ENCODE data around the gene TEX9.
"Not testable (repeated sequence)": the region's sequence is repeated elsewhere in the genome, so short reads cannot be mapped to it uniquely, and the experiment has no call there.

The TEX9 gene

DNA sequence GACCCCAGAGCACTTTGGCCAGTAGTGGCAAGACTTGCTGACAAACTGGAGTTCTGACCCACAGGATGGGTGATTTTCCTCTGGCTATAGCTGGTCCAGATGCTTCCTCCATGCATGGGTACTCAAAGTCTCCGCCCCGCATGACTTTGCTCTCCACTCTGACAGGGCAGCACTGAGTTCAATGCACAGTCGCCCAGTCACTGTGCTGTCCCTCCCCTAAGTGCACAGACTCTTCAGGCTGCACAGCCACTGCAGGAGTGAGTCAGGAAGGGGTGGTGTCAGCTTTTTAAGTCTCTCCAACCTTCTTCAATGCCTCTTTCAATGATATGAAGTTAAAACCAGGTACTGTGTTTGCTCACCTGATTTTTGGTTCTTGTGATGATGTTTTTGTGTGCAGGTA, 17.8 kb downstream of the TEX9 start:
- Histone ChIP-seq H3K79me1 (ENCODE audit: low read length) (no peaks in the 10 kb centered on the region), H3K18ac (ENCODE audit: low read length) (no peak overlapping the region), H4K8ac (ENCODE audit: low read depth, low read length) (no peak overlapping the region), H3K9ac (ENCODE audit: low read length) (no peak overlapping the region), H2BK15ac (replicated peaks; ENCODE audit: low read depth) (no peak overlapping the region), H2BK120ac (ENCODE audit: low read depth, low read length) (no peak overlapping the region), H3K4me2 (ENCODE audit: low read length) (no peak overlapping the region), H3K23ac (ENCODE audit: low read length) (no peak overlapping the region), H4K5ac (ENCODE audit: low read length) (no peak overlapping the region), H2BK5ac (ENCODE audit: low read length) (no peak overlapping the region), H3K27me3 (ENCODE audit: insufficient read depth, low read length, poor library complexity) (no peaks in the 10 kb centered on the region), H3K79me2 (ENCODE audit: control insufficient read depth, insufficient read depth, low read length) (no peaks in the 10 kb centered on the region), H3K36me3 (ENCODE audit: control insufficient read depth, insufficient read depth, low read length) (no peaks in the 10 kb centered on the region), H3K4me3 (ENCODE audit: low read length) (no peak overlapping the region), H3K56ac (ENCODE audit: low read length) (peak overlapping the region; percentile 6), H2AK5ac (ENCODE audit: low read length) (no peak overlapping the region), H3K27ac (ENCODE audit: low read depth, low read length) (no peak overlapping the region), H3K4ac (ENCODE audit: low read depth, low read length) (no peak overlapping the region), H3K4me1 (ENCODE audit: control insufficient read depth, low read depth, low read length) (no peaks in the 10 kb centered on the region)
- WGBS (ENCODE audit: extremely low coverage, insufficient coverage, low lambda C conversion rate) = no CpG with 5 or more reads among the region's 3 CpGs
- no peak for DNase-seq

DNA sequence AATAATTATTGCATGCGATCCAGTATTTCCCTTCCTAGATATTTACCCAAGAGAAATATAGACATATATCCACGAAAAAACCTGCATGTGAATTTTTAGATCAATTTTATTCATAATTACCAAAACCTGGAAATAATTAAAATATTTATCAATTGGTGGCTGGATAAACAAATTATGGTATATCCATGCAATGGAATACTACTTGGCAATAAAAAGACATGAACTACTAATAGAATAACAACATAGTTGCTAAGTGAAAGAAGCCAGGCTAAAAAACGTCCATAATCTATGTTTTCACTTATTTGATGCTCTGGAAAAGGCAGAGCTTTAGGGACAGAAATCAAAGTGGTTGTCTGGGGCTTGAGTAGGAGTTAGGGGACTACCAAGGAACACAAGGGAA, 20.7 kb downstream of the TEX9 start:
- no peaks in the 10 kb centered on the region for H3K79me1 ChIP-seq (ENCODE audit: low read length)
- no peak overlapping the region for H3K18ac ChIP-seq (ENCODE audit: low read length)
- H3K4ac ChIP-seq (ENCODE audit: low read depth, low read length) = no peak overlapping the region
- no peaks in the 10 kb centered on the region for H3K79me2 ChIP-seq (ENCODE audit: control insufficient read depth, insufficient read depth, low read length)
- no peaks in the 10 kb centered on the region for H3K36me3 ChIP-seq (ENCODE audit: control insufficient read depth, insufficient read depth, low read length)
- H2BK15ac ChIP-seq (replicated peaks; ENCODE audit: low read depth) = no peak overlapping the region
- no peak overlapping the region for H2BK120ac ChIP-seq (ENCODE audit: low read depth, low read length)
- no peaks in the 10 kb centered on the region for H3K4me1 ChIP-seq (ENCODE audit: control insufficient read depth, low read depth, low read length)
- H3K27ac ChIP-seq (ENCODE audit: low read depth, low read length) = no peak overlapping the region
- no peak overlapping the region for H2AK5ac ChIP-seq (ENCODE audit: low read length)
- no peak for DNase-seq
- H3K4me3 ChIP-seq (ENCODE audit: low read length) = no peak overlapping the region
- H3K56ac ChIP-seq (ENCODE audit: low read length) = no peak overlapping the region
- no peak overlapping the region for H3K23ac ChIP-seq (ENCODE audit: low read length)
- no peak overlapping the region for H2BK5ac ChIP-seq (ENCODE audit: low read length)
- no CpG with 5 or more reads among the region's 3 CpGs for WGBS (ENCODE audit: extremely low coverage, insufficient coverage, low lambda C conversion rate)
- no peak overlapping the region for H4K5ac ChIP-seq (ENCODE audit: low read length)
- no peak overlapping the region for H4K8ac ChIP-seq (ENCODE audit: low read depth, low read length)
- no peaks in the 10 kb centered on the region for H3K27me3 ChIP-seq (ENCODE audit: insufficient read depth, low read length, poor library complexity)
- no peak overlapping the region for H3K9ac ChIP-seq (ENCODE audit: low read length)
- no peak overlapping the region for H3K4me2 ChIP-seq (ENCODE audit: low read length)

DNA sequence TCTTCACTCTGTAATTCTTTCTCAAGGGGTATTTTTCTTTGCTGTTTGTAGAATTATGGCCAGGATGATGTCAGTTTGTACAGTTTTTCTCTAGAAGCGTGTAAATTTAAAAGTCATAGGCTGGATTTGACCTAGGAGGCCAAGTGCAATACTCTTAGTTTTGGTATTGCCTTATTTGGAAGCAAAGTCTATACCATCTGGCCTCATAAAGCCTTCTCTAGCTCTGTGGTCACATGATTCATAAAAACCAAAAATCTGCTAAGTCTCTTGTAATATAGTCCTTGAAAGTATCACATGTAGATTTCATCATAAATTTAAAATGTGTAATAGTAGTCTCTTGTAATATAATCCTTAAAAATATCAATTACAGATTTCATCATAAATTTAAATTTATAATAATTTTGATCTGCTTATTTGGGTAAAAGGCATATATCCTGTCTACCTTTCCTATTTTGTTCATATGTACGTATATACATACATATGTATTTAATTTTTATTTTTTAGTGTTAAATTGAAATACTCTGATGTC, 25.6 kb downstream of the TEX9 start:
- Histone ChIP-seq H2BK120ac (ENCODE audit: low read depth, low read length) (no peak overlapping the region), H3K56ac (ENCODE audit: low read length) (no peak overlapping the region), H3K36me3 (ENCODE audit: control insufficient read depth, insufficient read depth, low read length) (no peaks in the 10 kb centered on the region), H3K27ac (ENCODE audit: low read depth, low read length) (no peak overlapping the region), H4K8ac (ENCODE audit: low read depth, low read length) (no peak overlapping the region), H2AK5ac (ENCODE audit: low read length) (no peak overlapping the region), H3K79me1 (ENCODE audit: low read length) (no peaks in the 10 kb centered on the region), H3K4me3 (ENCODE audit: low read length) (no peak overlapping the region), H3K4me1 (ENCODE audit: control insufficient read depth, low read depth, low read length) (no peaks in the 10 kb centered on the region), H3K4ac (ENCODE audit: low read depth, low read length) (no peak overlapping the region), H3K18ac (ENCODE audit: low read length) (no peak overlapping the region), H3K27me3 (ENCODE audit: insufficient read depth, low read length, poor library complexity) (no peaks in the 10 kb centered on the region), H4K5ac (ENCODE audit: low read length) (no peak overlapping the region), H3K79me2 (ENCODE audit: control insufficient read depth, insufficient read depth, low read length) (no peaks in the 10 kb centered on the region), H2BK5ac (ENCODE audit: low read length) (no peak overlapping the region), H3K4me2 (ENCODE audit: low read length) (no peak overlapping the region), H3K23ac (ENCODE audit: low read length) (no peak overlapping the region), H2BK15ac (replicated peaks; ENCODE audit: low read depth) (no peak overlapping the region), H3K9ac (ENCODE audit: low read length) (no peak overlapping the region)
- WGBS (ENCODE audit: extremely low coverage, insufficient coverage, low lambda C conversion rate) = no CpG with 5 or more reads among the region's 2 CpGs
- DNase-seq = no peak

DNA sequence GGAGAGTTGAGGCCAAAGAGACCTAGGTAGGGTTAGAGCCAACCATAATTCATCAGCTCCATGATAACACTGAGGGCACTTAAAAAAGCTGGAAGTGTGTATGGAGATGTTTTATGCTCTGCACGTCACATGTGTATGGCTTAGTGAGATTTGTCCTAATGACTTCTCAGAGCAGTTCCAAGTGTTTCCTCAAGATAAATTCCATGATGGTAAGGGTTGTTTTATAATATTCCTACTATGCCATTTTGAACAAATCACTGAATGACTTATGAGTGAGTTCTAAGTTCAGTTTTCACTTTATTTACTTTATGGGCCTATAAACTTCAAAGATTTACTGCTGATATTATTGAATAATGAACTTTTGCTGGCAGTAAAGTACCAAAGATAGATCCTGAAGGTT, 28.1 kb downstream of the TEX9 start:
- no peak overlapping the region for H3K4ac ChIP-seq (ENCODE audit: low read depth, low read length)
- no peak overlapping the region for H3K56ac ChIP-seq (ENCODE audit: low read length)
- H2BK120ac ChIP-seq (ENCODE audit: low read depth, low read length) = no peak overlapping the region
- H2AK5ac ChIP-seq (ENCODE audit: low read length) = no peak overlapping the region
- no peak overlapping the region for H2BK15ac ChIP-seq (replicated peaks; ENCODE audit: low read depth)
- H3K23ac ChIP-seq (ENCODE audit: low read length) = no peak overlapping the region
- no peak overlapping the region for H3K18ac ChIP-seq (ENCODE audit: low read length)
- H3K79me2 ChIP-seq (ENCODE audit: control insufficient read depth, insufficient read depth, low read length) = no peaks in the 10 kb centered on the region
- H3K4me1 ChIP-seq (ENCODE audit: control insufficient read depth, low read depth, low read length) = no peaks in the 10 kb centered on the region
- no peak overlapping the region for H2BK5ac ChIP-seq (ENCODE audit: low read length)
- H4K8ac ChIP-seq (ENCODE audit: low read depth, low read length) = no peak overlapping the region
- H3K9ac ChIP-seq (ENCODE audit: low read length) = no peak overlapping the region
- H4K5ac ChIP-seq (ENCODE audit: low read length) = no peak overlapping the region
- H3K79me1 ChIP-seq (ENCODE audit: low read length) = no peaks in the 10 kb centered on the region
- no peak overlapping the region for H3K4me2 ChIP-seq (ENCODE audit: low read length)
- DNase-seq = no peak
- WGBS (ENCODE audit: extremely low coverage, insufficient coverage, low lambda C conversion rate) = no CpG with 5 or more reads among the region's 1 CpG
- no peaks in the 10 kb centered on the region for H3K27me3 ChIP-seq (ENCODE audit: insufficient read depth, low read length, poor library complexity)
- H3K4me3 ChIP-seq (ENCODE audit: low read length) = no peak overlapping the region
- no peak overlapping the region for H3K27ac ChIP-seq (ENCODE audit: low read depth, low read length)
- H3K36me3 ChIP-seq (ENCODE audit: control insufficient read depth, insufficient read depth, low read length) = no peaks in the 10 kb centered on the region

DNA sequence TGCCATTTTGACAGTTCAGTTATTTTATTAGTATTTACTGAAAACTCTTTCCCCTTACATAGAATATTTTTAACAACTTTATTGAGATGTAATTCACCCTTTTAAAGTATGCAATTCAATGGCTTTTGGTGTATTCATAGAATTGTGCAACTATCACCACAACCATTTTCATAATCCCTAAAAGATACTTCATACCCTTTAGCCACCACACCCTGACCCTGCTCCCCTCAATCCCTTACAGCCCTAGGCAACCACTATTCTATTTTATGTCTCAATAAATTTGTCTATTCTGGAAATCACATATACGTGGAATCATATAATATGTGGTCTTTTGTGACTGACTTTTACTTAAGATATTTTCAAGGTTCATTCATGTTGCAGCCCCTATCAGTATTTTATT, 29.7 kb downstream of the TEX9 start:
- Histone ChIP-seq H2BK15ac (replicated peaks; ENCODE audit: low read depth) (no peak overlapping the region), H3K36me3 (ENCODE audit: control insufficient read depth, insufficient read depth, low read length) (no peaks in the 10 kb centered on the region), H2AK5ac (ENCODE audit: low read length) (no peak overlapping the region), H3K9ac (ENCODE audit: low read length) (no peak overlapping the region), H3K27me3 (ENCODE audit: insufficient read depth, low read length, poor library complexity) (no peaks in the 10 kb centered on the region), H3K27ac (ENCODE audit: low read depth, low read length) (no peak overlapping the region), H4K5ac (ENCODE audit: low read length) (no peak overlapping the region), H3K18ac (ENCODE audit: low read length) (no peak overlapping the region), H3K23ac (ENCODE audit: low read length) (no peak overlapping the region), H3K4me1 (ENCODE audit: control insufficient read depth, low read depth, low read length) (no peaks in the 10 kb centered on the region), H3K56ac (ENCODE audit: low read length) (no peak overlapping the region), H3K4me3 (ENCODE audit: low read length) (no peak overlapping the region), H2BK120ac (ENCODE audit: low read depth, low read length) (no peak overlapping the region), H2BK5ac (ENCODE audit: low read length) (no peak overlapping the region), H3K79me2 (ENCODE audit: control insufficient read depth, insufficient read depth, low read length) (no peaks in the 10 kb centered on the region), H3K4ac (ENCODE audit: low read depth, low read length) (no peak overlapping the region), H3K79me1 (ENCODE audit: low read length) (no peaks in the 10 kb centered on the region), H4K8ac (ENCODE audit: low read depth, low read length) (no peak overlapping the region), H3K4me2 (ENCODE audit: low read length) (no peak overlapping the region)
- DNase-seq = no peak
- WGBS (ENCODE audit: extremely low coverage, insufficient coverage, low lambda C conversion rate) = no CpG with 5 or more reads among the region's 1 CpG

DNA sequence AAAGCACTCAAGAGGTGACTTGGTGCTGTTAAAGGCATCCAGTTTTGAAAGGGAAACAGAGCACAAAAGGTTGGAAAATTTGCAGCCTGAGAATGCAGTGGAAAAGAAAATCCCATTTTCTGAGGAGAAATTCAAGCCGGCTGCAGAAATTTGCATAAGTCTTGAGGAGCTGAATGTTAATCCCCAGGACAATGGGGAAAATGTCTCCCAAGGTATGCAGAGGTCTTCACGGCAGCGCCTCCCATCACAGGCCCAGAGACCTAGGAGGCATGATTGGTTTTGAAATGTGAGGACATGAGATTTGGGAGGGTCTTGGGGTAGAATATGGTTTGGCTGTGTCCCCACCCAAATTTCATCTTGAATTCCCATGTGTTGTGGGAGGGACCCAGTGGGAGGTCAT, 32.1 kb downstream of the TEX9 start:
- not testable (repeated sequence) for H3K4me2 ChIP-seq (ENCODE audit: low read length); H3K4me1 ChIP-seq (ENCODE audit: control insufficient read depth, low read depth, low read length); H3K18ac ChIP-seq (ENCODE audit: low read length)

More for the DNA sequence above, 32.1 kb downstream of the TEX9 start:
- H3K4ac ChIP-seq (ENCODE audit: low read depth, low read length); H3K79me2 ChIP-seq (ENCODE audit: control insufficient read depth, insufficient read depth, low read length); H3K79me1 ChIP-seq (ENCODE audit: low read length); H2BK15ac ChIP-seq (replicated peaks; ENCODE audit: low read depth); H2BK120ac ChIP-seq (ENCODE audit: low read depth, low read length); H2BK5ac ChIP-seq (ENCODE audit: low read length); H4K8ac ChIP-seq (ENCODE audit: low read depth, low read length); H2AK5ac ChIP-seq (ENCODE audit: low read length); H4K5ac ChIP-seq (ENCODE audit: low read length); H3K36me3 ChIP-seq (ENCODE audit: control insufficient read depth, insufficient read depth, low read length); H3K27me3 ChIP-seq (ENCODE audit: insufficient read depth, low read length, poor library complexity); H3K27ac ChIP-seq (ENCODE audit: low read depth, low read length); H3K9ac ChIP-seq (ENCODE audit: low read length); H3K4me3 ChIP-seq (ENCODE audit: low read length); H3K56ac ChIP-seq (ENCODE audit: low read length); H3K23ac ChIP-seq (ENCODE audit: low read length): not testable (repeated sequence)
- WGBS (ENCODE audit: extremely low coverage, insufficient coverage, low lambda C conversion rate) = no CpG with 5 or more reads among the region's 3 CpGs
- peak; percentile 22 for DNase-seq

All from mesendoderm (in vitro differentiated cells).